Skeletal muscle cell (primary cell): ENCODE measurements around the gene TMEM263.
A peak's percentile ranks its signal among the peaks of the same experiment; 100 is the strongest.
"Not testable (repeated sequence)": the region's sequence is repeated elsewhere in the genome, so short reads cannot be mapped to it uniquely, and the experiment has no call there.

Experiments
- DNase-seq: peaks from one replicate; pipeline ENCODE4 v3.0.0-alpha.2; 2010; ENCODE audit warnings: low read depth
- H3K4me3 ChIP-seq: 2 replicates; pipeline ENCODE4 v1.5.1; 2011; ENCODE audit warnings: low read depth, mild to moderate bottlenecking, control low read depth, low read length, moderate library complexity

The TMEM263 gene

DNA sequence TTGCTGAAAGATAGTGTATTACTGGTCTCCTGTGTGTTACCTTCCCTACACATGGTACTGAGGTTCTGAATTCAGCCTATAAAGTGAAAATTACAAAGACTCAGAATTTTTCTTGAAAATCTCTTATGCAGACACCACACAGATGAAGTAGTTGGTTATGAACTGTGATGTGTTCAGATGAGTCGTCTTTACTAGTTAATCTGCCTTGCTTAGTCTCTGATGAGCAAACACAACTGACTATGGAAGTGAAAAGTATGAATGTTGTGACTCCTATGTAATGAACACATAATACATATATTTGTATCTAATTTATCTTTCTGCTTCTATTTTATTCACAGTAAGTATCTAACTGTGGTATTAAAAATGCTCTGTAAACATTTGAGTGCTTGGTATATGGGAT, 26.5 kb downstream of the TMEM263 start:
- H3K4me3 ChIP-seq, result no peak overlapping the region
- no peak for DNase-seq

DNA sequence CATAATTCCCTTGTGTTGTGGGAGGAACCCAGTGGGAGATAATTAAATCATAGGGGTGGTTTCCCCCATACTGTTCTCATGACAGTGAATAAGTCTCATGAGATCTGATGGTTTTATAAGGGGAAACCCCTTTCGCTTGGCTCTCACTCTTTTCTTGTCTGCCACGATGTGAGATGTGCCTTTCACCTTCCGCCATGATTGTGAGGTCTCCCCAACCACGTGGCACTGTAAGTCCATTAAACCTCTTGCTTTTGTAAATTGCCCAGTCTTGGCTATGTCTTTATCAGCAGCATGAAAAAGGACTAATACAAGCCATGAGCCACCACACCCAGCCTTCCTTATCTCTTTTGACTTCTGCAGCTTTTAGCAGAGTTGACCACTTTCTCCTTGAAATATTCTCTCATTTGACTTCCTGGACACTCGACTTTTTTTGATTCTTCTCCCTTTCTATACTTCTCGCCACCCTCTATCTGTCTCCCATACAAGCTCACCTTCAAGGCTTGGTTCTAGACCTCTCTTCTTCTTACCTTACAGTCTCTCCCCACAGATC, 29.0 kb downstream of the TMEM263 start:
- H3K4me3 ChIP-seq, result no peak overlapping the region
- no peak for DNase-seq

DNA sequence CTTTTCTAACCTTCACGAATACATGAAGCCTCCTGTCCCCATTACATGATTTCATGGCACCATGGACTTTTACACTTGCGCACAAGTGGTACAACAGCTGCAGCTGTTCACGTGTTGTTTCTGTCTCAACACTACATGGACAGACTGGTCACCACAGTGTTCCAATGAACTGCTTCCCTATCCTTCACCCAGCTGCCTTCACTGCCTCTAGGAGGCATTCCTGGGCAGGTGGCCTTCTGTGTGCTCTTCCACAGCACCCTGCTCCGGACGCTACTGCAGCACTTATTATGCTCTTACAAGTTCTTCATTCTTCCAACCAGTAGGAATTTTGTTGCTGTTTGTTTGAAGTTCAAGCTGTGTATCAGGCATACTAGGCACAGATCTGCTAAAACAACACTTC, 29.8 kb downstream of the TMEM263 start:
- no peak overlapping the region for H3K4me3 ChIP-seq
- DNase-seq, result no peak

DNA sequence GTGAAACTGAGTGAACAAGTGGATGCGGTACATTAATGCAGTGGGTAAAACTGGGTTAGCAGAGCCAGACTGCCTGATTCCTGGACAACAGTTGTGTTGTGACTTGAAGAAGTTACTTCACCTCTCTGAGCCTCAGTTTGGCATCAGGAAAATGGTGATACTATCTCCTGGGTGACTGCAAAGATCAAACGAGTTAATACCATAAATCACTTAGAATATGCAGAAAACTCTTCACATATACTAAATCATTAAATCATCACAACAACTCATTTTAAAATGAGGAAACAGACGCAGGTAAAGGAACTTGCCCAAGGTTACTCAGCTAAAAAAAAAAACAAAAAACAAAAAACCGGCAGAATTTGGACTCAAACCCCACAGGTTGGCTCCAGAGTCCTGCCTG, 30.4 kb downstream of the TMEM263 start:
- no peak for DNase-seq
- H3K4me3 ChIP-seq, result peak overlapping the region; percentile 66

DNA sequence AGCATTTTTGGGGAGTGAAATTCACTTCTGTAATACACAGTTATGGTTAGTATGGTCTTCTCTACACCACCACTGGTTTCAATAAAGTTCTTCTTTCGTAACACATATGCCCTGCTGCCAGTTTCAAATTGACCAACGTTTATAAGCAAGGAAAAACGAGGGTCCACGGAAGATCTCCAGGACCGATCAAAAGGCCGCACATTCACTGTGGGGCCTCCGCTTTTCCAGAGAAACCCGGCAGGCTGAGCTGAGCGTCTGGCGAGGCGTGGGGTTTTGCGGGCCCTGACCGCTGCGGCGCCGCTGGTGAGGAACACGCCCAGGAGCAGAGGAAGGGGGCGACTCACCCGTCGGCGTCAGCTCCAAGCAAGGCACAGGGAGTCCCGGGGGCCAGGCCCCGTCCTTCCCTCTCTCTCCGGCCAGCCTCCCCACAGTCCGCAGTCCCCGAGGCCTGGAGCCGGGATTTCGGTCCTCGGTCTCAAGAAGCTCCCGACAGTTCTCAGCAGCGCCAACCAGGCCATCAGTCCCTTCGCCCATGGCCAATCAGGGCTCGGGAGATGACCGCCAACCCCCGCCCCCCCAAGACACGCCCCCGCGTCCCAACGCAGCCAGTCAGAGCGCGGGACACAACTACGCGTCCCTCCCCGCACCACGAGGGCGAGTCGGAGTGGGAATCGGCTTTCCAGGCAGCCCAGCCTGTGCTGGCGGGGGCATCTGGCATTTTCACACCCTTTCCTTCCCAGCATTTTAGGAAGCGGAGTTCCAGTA, 31.1 kb downstream of the TMEM263 start, which contains the start of gene MTERF2:
MTERF2 (minus strand) TSS at position 522 of the 765 bp plus-strand sequence. CDS start 8,432 bp downstream, outside the sequence.
- peak; percentile 85 for DNase-seq
- peak within 1 kb of the TSS; percentile 66 for H3K4me3 ChIP-seq

DNA sequence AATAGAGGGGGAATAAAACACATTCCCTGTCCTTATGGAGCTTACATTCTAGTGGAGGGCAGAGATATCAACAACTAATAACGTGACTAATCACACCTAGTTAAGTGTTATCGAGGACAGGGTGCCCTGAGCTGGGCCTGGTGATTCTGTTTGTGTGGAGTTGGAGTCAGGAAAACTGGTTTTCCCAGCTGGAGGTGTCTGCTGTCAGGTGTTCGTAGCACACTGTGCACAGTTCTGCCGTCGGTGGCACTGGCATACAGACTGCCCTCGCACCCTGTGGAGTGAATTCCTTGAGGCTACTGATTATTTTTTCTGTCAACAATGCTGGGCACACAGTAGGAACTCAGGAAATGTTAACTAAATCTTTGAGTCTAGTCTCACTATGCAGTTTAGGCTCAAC, 32.1 kb downstream of the TMEM263 start:
- no peak overlapping the region for H3K4me3 ChIP-seq
- no peak for DNase-seq

DNA sequence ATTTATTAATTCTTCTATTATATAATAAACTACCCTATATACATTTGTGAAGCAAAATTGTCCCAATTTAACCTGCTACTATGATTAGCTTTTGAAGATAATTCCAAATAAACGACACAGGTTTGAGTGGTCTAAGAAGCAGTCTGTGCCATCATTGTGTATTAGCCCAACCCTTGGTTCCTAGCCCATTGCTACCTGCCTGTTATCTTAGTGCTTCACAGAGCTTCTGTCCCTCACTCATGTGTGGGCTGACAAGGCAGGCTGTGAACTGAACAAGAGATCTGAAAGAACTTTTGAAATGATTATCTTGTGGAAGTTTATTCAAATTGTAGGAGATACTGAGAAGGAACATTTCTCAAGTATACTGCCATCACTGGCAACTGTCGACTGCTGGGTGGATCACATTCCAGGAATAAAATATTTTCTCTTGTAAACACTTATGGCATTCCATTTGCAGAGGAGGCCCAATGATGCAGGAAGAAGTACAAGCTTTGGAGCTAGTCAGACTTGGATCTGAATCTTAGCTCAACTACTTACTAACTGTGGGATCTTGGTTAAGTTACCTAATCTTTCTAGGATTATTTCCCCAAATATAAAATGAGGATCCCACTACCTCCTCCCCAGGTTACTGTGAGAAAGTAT, 39.0 kb downstream of the TMEM263 start:
- H3K4me3 ChIP-seq, result no peak overlapping the region
- DNase-seq, result no peak

DNA sequence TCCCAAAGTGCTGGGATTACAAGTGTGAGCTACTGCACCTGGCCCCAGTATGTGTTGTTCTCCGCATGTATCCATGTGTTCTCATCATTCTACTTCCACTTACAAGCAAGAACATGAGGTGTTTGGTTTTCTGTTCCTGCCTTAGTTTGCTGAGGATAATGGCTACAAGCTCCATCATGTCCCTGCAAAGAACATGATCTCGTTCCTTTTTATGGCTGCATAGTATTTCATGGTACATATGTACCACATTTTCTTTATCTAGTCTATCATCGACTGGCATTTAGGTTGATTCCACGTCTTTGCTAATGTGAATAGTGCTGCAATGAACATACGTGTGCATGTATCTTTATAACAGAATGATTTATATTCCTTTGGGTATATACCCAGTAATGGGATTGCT, 40.4 kb downstream of the TMEM263 start:
- not testable (repeated sequence) for H3K4me3 ChIP-seq

DNA sequence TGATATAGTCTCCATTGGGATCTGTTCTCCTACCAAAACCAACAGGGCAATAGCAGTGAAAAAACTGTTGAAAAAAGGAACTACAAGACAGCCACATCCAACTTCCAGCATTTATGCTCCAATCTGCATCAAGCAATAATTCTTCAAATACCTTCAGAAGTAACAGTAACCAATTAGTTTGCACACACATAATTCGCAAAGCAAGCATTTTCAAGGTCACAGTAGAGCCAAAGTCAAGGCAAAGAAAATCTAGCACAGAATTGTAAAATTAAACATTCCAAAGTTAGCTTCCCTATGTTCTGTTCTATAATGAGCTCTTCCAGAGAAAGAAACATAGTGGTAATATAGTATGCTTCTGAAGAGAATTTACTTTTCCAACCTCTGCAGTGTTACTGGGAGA, 42.2 kb downstream of the TMEM263 start:
- H3K4me3 ChIP-seq, result no peak overlapping the region
- DNase-seq, result no peak

More for the DNA sequence above, 40.4 kb downstream of the TMEM263 start:
- not testable (repeated sequence) for DNase-seq

DNA sequence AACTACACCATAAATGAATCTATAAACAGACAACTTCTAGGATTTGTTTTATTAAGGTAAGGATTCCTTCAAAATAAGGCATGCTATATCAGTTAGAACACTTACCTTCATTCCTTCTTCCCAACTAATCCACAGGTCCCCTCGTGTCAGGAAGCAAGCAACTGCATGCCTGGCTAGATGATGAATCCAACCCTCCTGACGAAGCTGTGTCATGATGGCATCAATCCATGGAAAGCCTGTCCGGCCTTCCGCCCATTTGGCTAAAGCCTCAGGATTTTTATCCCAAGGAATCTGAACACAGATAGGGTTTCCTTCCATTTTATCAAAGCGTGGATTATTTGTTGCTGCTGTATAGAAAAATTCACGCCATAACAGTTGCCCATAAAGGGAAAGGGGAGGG, 43.7 kb downstream of the TMEM263 start:
- no peak for DNase-seq

DNA sequence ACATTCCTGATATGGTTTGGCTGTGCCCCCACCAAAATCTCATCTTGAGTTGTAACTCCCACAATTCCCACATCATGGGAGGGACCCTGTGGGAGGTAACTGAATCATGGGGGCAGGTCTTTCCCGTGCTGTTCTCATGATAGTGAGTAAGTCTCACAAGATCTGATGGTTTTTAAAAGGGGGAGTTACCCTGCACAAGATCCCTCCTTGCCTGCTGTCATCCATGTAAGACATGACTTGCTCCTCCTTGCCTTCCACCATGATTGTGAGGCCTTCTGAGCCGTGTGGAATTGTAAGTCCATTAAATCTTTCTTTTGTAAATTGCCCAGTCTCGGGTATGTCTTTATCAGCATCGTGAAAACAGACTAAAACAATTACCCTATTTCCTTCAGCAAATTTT, 47.0 kb downstream of the TMEM263 start:
- DNase-seq, H3K4me3 ChIP-seq: not testable (repeated sequence)

More for the DNA sequence above, 43.7 kb downstream of the TMEM263 start:
- no peak overlapping the region for H3K4me3 ChIP-seq

DNA sequence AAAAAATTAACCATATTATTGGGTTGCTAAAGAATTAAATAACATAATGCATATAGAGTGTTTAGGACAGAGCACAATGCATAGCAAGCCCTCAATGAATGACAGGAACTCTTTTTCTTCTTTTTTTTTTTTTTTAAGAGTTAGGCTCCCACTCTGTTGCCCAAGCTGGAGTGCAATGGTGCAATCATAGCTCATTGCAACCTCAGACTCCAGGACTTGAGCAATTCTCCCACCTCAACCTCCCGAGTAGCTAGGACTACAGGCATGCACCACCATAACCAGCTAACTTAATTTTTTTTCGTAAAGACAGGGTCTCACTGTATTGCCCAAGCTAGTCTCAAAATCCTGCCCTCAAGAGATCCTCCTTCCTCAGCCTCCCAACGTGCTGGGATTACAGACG, 51.7 kb downstream of the TMEM263 start:
- no peak for DNase-seq
- no peak overlapping the region for H3K4me3 ChIP-seq

DNA sequence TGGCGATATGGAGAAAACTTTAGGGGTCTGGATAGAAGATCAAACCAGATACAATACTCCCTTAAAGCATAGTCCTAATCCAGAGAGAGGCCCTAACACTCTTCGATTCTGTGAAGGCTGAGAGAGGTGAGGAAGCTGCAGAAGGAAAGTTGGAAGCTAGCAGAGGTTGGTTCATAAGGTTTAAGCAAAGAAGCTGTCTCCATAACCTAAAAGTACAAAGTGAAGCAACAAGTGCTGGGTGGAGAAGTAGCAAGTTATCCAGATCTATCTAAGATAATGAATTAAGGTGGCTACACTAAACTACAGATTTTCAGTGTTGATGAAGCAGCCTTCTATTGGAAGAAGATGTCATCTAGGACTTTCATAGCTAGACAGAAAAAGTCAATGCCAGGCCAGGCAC, 55.8 kb downstream of the TMEM263 start:
- DNase-seq, result no peak
- H3K4me3 ChIP-seq, result no peak overlapping the region

DNA sequence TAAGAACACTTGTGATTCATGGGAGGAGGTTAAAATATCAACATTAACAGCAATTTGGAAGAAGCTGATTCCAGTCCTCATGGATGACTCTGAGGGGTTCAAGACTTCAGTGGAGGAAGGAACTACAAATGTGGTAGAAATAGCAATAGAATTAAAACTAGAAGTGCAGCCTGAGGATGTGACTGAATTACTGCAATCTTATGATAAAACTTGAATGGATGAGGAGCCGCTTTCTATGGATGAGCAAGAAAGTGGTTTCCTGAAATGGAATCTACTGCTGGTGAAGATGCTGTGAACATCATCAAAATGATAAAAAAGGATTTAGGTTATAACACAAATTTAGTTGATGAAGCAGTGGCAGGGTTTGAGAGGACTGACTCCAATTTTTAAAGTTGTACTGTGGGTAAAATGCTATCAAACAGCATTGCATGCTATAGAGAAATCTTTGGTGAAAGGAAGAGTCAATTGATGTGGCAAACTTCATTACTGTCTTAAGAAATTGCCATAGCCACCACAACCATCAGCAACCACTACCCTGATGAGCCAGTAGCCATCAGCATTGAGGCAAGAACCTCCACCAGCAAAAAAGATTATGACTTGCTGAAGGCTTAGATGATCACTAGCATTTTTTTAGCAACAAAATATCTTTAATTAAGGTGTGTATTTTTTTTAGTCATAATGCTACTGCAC, 57.2 kb downstream of the TMEM263 start:
- no peak overlapping the region for H3K4me3 ChIP-seq
- no peak for DNase-seq

DNA sequence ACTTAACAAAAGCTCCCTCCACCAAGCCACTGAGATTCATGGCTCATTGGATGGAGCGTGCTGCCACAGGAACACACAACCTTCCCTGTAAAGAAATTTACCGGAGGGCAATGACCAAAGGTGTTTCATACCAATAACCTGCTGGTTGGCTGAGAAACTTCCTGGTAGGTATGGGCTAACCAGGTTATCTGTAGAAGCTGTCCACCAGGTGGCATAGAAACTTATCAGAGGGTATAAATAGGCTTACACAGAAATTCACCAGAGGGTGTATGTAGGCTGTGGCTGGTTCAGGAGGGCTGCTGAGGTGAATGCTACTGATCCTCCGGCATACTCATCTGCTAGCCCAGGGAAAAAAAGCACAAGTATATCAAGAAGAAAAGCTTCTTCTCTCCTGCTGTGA, 58.3 kb downstream of the TMEM263 start:
- no peak for DNase-seq
- H3K4me3 ChIP-seq, result no peak overlapping the region

DNA sequence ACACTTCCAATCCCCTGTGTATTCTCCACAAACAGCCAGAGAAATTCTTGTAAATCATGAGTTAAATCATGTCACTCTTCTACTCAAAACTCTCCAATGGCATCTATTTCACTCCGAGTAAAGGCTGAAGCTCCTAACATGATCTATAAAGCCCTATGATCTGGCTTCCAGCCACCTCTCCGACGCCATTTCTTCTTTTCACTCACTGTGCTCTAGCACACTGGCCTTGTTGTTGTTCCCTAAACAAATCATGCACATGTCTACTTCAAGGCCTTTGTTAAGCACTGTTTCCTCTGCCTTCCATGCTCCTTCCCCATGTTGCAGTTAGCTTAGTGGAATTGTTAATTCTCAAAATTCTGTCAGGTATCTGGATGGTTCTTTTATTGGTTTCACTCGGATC, 61.3 kb downstream of the TMEM263 start:
- DNase-seq, result no peak
- no peak overlapping the region for H3K4me3 ChIP-seq

DNA sequence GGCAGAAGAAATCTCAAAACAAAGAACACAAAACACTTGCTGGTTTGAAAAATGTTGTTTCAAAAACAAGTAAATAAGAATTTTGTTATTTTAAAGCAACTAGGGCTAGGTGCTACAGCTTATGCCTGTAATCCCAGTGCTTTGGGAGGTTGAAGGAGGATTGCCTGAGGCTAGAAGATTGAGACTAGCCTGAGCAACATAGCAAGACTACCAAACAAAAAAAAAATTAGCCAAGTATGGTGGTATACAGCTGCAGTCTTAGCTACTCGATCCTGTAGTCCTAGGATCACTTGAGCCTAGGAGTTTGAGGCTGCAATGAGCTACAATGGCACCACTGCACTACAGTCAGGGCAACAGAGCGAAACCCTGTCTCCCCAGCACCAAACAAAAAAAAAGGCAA, 63.8 kb downstream of the TMEM263 start:
- DNase-seq, result no peak
- no peak overlapping the region for H3K4me3 ChIP-seq
